Measurements from ENCODE around the gene ARID3A. TPM values are rescaled to one million over a fixed set of nuclear protein-coding genes. Genes with fewer than 3 reads are reported as not detected.

Gene ARID3A
- total RNA-seq, 2 donors from 2014 or later, result 121 to 124 TPM

GRCh38 chr19:973726-974563 is 48.1 kb downstream of the ARID3A start:
- peaks cover 27% of the 10 kb centered on the region for H3K36me3 ChIP-seq (ENCODE audit: control insufficient read depth, insufficient read depth, low read length)
- H3K27ac ChIP-seq (ENCODE audit: low read depth, low read length), result no peak overlapping the region
- peaks cover 10% of the 10 kb centered on the region for H3K9me3 Mint-ChIP-seq
- H3K4me3 Mint-ChIP-seq, result no peak overlapping the region
- no peaks in the 10 kb centered on the region for H3K27me3 ChIP-seq (ENCODE audit: control insufficient read depth, insufficient read depth, low read length, poor library complexity, severe bottlenecking)
- no peak overlapping the region for H3K27ac Mint-ChIP-seq
- no peaks in the 10 kb centered on the region for H3K27me3 Mint-ChIP-seq (ENCODE audit: insufficient read depth)
- no peak overlapping the region for H3K4me3 ChIP-seq (ENCODE audit: low read length)
- peaks cover 11% of the 10 kb centered on the region for H3K9me3 ChIP-seq (ENCODE audit: control insufficient read depth, low read length)
- WGBS, 2 experiments (ENCODE audit: insufficient coverage in 1 of 2, insufficient read length in 1 of 2), result 86 to 94% methylated on average over 9 to 29 of the region's 29 CpGs
- no peaks in the 10 kb centered on the region for H3K4me1 Mint-ChIP-seq
- no peak for DNase-seq
- no peaks in the 10 kb centered on the region for H3K4me1 ChIP-seq (ENCODE audit: control insufficient read depth, insufficient read depth, low read length)
- no peak overlapping the region for H3K9ac ChIP-seq (ENCODE audit: extremely low read depth, low read length, poor library complexity, severe bottlenecking)
- peaks cover 28% of the 10 kb centered on the region for H3K36me3 Mint-ChIP-seq (ENCODE audit: low read depth)
- TF ChIP-seq, protein P1, sequence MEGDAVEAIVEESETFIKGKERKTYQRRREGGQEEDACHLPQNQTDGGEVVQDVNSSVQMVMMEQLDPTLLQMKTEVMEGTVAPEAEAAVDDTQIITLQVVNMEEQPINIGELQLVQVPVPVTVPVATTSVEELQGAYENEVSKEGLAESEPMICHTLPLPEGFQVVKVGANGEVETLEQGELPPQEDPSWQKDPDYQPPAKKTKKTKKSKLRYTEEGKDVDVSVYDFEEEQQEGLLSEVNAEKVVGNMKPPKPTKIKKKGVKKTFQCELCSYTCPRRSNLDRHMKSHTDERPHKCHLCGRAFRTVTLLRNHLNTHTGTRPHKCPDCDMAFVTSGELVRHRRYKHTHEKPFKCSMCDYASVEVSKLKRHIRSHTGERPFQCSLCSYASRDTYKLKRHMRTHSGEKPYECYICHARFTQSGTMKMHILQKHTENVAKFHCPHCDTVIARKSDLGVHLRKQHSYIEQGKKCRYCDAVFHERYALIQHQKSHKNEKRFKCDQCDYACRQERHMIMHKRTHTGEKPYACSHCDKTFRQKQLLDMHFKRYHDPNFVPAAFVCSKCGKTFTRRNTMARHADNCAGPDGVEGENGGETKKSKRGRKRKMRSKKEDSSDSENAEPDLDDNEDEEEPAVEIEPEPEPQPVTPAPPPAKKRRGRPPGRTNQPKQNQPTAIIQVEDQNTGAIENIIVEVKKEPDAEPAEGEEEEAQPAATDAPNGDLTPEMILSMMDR (conservative IDR thresholded peaks at IDR 0.05), result no peak

DNA sequence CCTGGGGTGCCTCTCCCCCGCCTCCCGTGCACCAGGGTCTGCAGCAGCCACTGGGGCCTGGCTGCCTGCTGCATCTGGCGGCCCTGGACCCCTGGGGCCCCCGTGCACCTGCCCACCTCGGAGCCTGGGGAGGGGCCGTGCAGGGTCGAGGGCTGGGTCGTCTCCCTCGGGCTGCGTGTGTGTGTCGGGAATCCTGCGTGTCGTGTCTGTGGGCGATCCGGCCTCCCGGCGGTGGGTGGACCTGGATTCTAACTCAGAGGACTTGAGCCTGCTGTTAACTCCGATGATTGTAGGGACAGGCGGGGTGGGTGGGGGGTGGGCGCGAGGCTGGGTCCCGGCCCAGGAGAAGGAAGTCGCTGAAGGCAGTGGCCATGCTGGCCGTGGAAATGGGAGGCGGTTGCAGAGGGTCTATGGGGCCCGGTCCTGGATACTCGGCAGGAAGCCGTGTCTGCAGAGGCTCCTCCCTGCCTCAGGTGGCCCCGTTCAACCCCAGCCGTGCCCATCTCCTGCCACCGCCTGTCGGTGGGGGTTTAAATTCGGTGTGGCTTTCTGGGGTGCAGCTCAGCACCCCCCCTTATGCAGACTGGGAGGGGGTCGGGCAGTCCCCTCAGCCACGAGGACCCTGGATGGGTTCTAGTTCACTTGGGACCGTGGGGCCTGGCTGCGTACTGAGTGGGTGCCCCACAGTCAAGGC is 48.9 kb downstream of the ARID3A start:
- Histone ChIP-seq H3K4me3 (ENCODE audit: low read length) (no peak overlapping the region), H3K27ac (ENCODE audit: low read depth, low read length) (no peak overlapping the region), H3K4me1 (ENCODE audit: control insufficient read depth, insufficient read depth, low read length) (no peaks in the 10 kb centered on the region), H3K9me3 (ENCODE audit: control insufficient read depth, low read length) (peaks cover 9% of the 10 kb centered on the region), H3K36me3 (ENCODE audit: control insufficient read depth, insufficient read depth, low read length) (peaks cover 23% of the 10 kb centered on the region), H3K27me3 (ENCODE audit: control insufficient read depth, insufficient read depth, low read length, poor library complexity, severe bottlenecking) (no peaks in the 10 kb centered on the region), H3K9ac (ENCODE audit: extremely low read depth, low read length, poor library complexity, severe bottlenecking) (no peak overlapping the region)
- TF ChIP-seq, protein P1 (conservative IDR thresholded peaks at IDR 0.05), result no peak
- no peaks in the 10 kb centered on the region for H3K27me3 Mint-ChIP-seq (ENCODE audit: insufficient read depth)
- peaks cover 24% of the 10 kb centered on the region for H3K36me3 Mint-ChIP-seq (ENCODE audit: low read depth)
- no peaks in the 10 kb centered on the region for H3K4me1 Mint-ChIP-seq
- peaks cover 7% of the 10 kb centered on the region for H3K9me3 Mint-ChIP-seq
- H3K27ac Mint-ChIP-seq, result no peak overlapping the region
- no peak for DNase-seq
- no peak overlapping the region for H3K4me3 Mint-ChIP-seq
- WGBS, 2 experiments (ENCODE audit: insufficient coverage in 1 of 2, insufficient read length in 1 of 2), result 81 to 91% methylated on average over 14 to 37 of the region's 37 CpGs

DNA sequence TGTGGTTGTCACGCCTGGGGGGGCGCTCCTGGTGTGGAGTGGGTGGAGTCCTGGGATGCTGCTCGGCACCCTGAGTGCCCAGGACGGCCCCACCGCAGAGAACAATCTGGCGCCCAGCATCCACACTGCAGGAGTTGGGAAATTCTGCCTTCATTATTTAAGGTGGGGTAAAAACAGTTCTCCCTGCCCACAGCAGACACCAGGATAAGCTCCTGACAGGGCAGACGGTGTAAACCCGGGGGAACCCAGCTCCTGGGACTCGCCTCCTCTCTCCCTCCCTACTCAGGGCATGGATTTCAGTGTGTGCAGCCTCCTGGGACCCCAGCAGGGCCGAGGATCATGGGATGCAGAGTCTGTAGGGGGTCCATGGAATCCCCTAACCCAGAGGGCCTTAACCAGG is 50.6 kb downstream of the ARID3A start:
- DNase-seq, result no peak
- 91 to 100% methylated on average over 6 to 10 of the region's 10 CpGs for WGBS, 2 experiments (ENCODE audit: insufficient coverage in 1 of 2, insufficient read length in 1 of 2)
- Histone ChIP-seq H3K27me3 (ENCODE audit: control insufficient read depth, insufficient read depth, low read length, poor library complexity, severe bottlenecking) (no peaks in the 10 kb centered on the region), H3K9me3 (ENCODE audit: control insufficient read depth, low read length) (no peaks in the 10 kb centered on the region), H3K4me3 (ENCODE audit: low read length) (no peak overlapping the region), H3K27ac (ENCODE audit: low read depth, low read length) (no peak overlapping the region), H3K4me1 (ENCODE audit: control insufficient read depth, insufficient read depth, low read length) (peaks cover 7% of the 10 kb centered on the region), H3K9ac (ENCODE audit: extremely low read depth, low read length, poor library complexity, severe bottlenecking) (no peak overlapping the region), H3K36me3 (ENCODE audit: control insufficient read depth, insufficient read depth, low read length) (peaks cover 7% of the 10 kb centered on the region)
- TF ChIP-seq, protein P1 (conservative IDR thresholded peaks at IDR 0.05), result no peak
- Mint-ChIP-seq H3K27me3 (ENCODE audit: insufficient read depth) (no peaks in the 10 kb centered on the region), H3K36me3 (ENCODE audit: low read depth) (peaks cover 11% of the 10 kb centered on the region), H3K4me3 (no peak overlapping the region), H3K9me3 (no peaks in the 10 kb centered on the region), H3K27ac (no peak overlapping the region), H3K4me1 (peaks cover 6% of the 10 kb centered on the region)

All from endodermal cell (in vitro differentiated cells).